Kidney epithelial cell (primary cell): ENCODE data around the gene WDR82. TPM values are rescaled to one million over a fixed set of nuclear protein-coding genes. Genes with fewer than 3 reads are reported as not detected.

Experiments
- DNase-seq: peaks from one replicate; pipeline ENCODE4 v3.0.0-alpha.2; 2010; ENCODE audit warnings: low read depth
- H3K27me3 ChIP-seq: 2 replicates; pipeline ENCODE4 v1.6.0; 2011; ENCODE audit warnings: low read length; ENCODE audit not compliant: control insufficient read depth, insufficient read depth
- H3K36me3 ChIP-seq: 2 replicates; pipeline ENCODE4 v1.5.1; 2011; ENCODE audit warnings: low read length; ENCODE audit not compliant: control insufficient read depth, insufficient read depth
- H3K4me3 ChIP-seq: 2 replicates; pipeline ENCODE4 v1.5.1; 2011; ENCODE audit warnings: low read depth, mild to moderate bottlenecking, control low read depth, low read length
- total RNA-seq: library from RNA; depleted of rRNA; stranded (reverse); fragments of >200 nt; gene quantifications from 2 replicates; pipeline ENCODE4 v1.2.3, GENCODE V29; 2015
- TF ChIP-seq, protein P1 (sequence below): IDR thresholded peaks from 2 replicates; pipeline ENCODE4 v1.5.1; 2011; ENCODE audit warnings: mild to moderate bottlenecking, moderate library complexity, low read length, control low read depth, inconsistent platforms; ENCODE audit not compliant: insufficient read depth, poor library complexity, severe bottlenecking

Gene WDR82
- total RNA-seq, 1 donor from 2014 or later, result 49.0 TPM

DNA sequence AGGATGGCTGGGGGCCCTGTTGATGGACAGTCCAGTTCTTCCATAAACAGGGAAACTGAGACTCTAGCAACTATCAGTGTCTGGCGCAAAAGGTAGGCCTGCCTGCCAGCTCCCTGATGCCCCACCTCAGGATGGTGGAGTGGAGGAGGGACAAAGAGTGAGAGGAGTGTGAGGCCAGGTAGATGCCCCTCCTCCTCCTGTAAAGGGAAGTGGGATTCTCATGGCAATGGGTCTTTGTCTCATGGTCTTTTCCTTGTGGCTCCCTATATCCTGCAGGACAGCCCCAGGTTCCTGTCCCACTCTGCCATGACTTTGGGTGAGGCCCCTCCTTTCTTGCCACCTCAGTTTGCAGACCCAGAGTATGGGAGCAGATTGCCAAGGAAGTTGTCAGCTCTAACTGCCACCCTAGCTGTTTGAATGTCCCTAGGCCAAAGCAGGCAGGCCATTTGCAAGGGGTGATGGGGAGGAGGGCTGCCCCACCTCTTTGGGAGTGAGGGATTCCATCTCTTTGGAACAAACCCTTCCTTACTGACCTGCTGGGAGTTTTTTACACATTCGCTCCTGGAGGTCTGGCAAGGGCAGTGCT lies 34.8 kb upstream of the WDR82 start:
- no peak for DNase-seq
- no peak overlapping the region for H3K4me3 ChIP-seq
- H3K36me3 ChIP-seq, result no peaks in the 10 kb centered on the region
- TF ChIP-seq, protein P1, sequence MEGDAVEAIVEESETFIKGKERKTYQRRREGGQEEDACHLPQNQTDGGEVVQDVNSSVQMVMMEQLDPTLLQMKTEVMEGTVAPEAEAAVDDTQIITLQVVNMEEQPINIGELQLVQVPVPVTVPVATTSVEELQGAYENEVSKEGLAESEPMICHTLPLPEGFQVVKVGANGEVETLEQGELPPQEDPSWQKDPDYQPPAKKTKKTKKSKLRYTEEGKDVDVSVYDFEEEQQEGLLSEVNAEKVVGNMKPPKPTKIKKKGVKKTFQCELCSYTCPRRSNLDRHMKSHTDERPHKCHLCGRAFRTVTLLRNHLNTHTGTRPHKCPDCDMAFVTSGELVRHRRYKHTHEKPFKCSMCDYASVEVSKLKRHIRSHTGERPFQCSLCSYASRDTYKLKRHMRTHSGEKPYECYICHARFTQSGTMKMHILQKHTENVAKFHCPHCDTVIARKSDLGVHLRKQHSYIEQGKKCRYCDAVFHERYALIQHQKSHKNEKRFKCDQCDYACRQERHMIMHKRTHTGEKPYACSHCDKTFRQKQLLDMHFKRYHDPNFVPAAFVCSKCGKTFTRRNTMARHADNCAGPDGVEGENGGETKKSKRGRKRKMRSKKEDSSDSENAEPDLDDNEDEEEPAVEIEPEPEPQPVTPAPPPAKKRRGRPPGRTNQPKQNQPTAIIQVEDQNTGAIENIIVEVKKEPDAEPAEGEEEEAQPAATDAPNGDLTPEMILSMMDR, result no peak
- peaks cover 2% of the 10 kb centered on the region for H3K27me3 ChIP-seq

DNA sequence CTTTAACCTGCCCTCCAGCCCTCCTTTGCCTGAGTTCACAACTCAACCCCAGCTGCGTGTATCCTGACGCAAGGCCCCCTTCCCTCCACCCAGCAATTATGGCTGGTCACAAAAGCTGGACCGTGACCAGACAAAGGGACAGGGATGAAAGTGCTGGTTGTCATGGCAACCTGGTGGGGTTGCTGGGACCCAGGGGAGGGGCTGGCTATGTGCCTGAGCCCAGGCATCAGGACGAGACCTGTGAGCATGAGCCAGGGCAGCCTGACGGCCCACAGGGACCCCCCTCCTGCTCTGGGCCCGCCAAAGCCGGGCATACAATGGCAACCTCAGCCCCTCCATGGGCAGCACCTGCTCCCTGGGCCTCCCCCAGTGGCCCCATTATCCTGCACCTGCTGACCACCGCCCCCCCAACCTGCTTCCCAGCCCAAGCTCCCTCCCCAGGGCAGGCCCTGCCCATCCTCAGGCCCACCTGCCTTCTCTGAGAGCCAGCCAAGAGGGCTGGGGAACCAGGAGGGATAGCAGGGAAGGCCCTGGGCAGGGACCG lies 33.2 kb upstream of the WDR82 start:
- no peak for DNase-seq
- TF ChIP-seq, protein P1, result no peak

DNA sequence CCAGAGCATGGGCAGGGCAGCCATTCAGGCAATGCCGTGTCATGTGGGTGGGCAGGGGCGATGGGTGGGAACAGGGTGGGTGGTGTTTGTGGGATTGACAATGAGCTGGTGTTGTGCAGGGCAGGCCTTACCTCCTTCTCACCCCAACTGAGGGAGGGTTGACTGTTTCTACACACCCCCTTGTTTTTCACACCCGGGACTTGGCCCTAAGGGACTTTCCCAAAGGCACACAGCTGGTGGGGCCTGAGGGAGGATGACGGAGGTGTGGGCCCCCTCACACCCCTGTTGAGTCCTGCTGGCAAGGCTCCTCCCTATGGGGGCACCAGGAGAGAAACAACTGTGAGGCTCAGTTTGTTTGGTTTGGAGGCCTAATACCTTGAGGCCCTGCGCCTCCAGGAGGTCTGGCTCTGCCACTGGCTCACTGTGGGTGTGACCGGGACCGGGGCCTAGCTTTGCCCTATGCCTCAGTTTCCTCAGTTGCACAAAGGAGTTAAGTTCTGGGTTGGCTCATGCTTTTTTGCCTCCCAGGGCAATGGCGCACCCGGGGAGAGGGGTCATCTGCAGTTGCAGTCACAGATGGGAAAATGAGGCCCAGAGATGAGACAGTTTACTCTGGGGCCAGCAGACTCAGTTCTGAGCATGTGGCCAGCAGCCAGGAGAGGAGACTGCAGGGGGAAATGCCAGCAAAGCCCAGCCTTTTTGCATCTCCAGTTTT lies 32.6 kb upstream of the WDR82 start:
- Histone ChIP-seq H3K4me3 (no peak overlapping the region), H3K36me3 (no peaks in the 10 kb centered on the region), H3K27me3 (no peaks in the 10 kb centered on the region)
- TF ChIP-seq, protein P1, result no peak
- DNase-seq, result no peak

More for the DNA sequence above, 33.2 kb upstream of the WDR82 start:
- H3K36me3 ChIP-seq, result no peaks in the 10 kb centered on the region
- no peak overlapping the region for H3K4me3 ChIP-seq
- H3K27me3 ChIP-seq, result no peaks in the 10 kb centered on the region

DNA sequence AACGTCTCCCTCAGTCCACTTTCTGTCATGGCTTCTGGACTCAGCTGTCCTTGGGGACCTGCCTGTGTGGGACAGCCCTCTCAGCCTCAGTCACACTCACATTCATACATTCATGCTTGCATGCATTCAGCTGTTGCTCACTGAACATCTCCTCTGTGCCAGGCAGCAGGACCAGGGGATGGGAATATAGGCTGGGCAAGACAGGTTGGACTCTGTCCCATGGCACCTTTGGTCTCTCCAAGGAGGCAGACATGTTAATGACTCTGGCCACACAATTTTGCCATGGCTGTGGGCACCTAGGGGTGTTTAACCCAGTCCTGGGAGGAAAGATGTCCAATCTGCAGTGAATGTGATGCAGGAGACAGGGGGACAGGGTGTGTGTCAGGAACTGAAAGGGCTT lies 29.9 kb upstream of the WDR82 start:
- Histone ChIP-seq H3K4me3 (no peak overlapping the region), H3K36me3 (no peaks in the 10 kb centered on the region), H3K27me3 (no peaks in the 10 kb centered on the region)
- DNase-seq, result no peak
- TF ChIP-seq, protein P1, result no peak

DNA sequence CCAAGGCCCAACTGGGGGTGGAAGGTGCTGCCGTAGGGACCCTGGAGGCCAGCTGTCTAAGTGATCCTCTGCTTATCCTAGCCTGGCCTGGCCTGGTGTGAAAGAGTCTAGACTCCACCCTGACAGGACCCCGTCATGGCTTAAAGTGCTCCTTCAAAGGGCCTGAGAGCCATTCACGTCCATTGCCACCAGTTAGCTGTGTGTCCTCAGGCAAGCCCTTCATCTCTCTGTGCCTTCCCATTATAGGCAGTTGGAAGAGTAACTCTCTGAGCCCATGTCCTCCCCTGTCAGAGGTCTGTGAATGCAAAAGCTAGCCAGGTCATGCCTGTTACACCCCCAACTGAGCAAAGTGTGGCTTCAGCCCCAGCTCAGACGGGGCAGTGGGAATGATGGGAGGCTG lies 28.5 kb upstream of the WDR82 start:
- TF ChIP-seq, protein P1, result no peak
- Histone ChIP-seq H3K27me3 (no peaks in the 10 kb centered on the region), H3K4me3 (no peak overlapping the region), H3K36me3 (no peaks in the 10 kb centered on the region)
- no peak for DNase-seq
